ENCODE results near the gene ZNF160. TPM values are rescaled to one million over a fixed set of nuclear protein-coding genes. Genes with fewer than 3 reads are reported as not detected.
"Not testable (repeated sequence)": the region's sequence is repeated elsewhere in the genome, so short reads cannot be mapped to it uniquely, and the experiment has no call there.

The ZNF160 gene
- total RNA-seq, 1 donor from 2014 or later = 30.7 TPM

DNA sequence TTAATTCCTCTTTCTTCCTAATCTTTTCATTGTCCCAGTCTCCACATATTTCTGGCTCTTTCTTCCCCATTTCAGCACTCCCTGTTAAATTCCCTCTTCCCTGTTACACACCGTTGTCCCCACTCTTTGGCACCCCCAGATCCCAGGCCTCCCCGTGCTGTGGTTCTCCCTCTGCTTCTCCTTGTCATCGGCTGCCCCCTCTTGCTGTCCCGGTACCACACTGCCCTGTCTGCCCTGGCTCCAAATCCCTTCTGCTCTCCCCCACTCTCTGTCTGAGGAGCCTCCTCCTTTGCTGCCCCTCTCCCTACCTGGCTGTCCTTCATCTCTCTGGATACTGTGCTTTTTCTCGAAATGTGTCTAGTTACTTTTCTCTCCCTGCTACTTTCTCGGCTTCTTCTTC is 28.5 kb upstream of the ZNF160 start:
- no peak for DNase-seq (ENCODE audit: extremely low spot score, unreplicated experiment)
- Mint-ChIP-seq H3K27me3 (no peaks in the 10 kb centered on the region), H3K4me1 (ENCODE audit: unreplicated experiment) (peaks cover 17% of the 10 kb centered on the region), H3K9me3 (no peaks in the 10 kb centered on the region), H3K4me3 (peak overlapping the region; percentile 89), H3K27ac (peak overlapping the region; percentile 70), H3K36me3 (peaks cover 23% of the 10 kb centered on the region)
- TF ChIP-seq, protein P1, sequence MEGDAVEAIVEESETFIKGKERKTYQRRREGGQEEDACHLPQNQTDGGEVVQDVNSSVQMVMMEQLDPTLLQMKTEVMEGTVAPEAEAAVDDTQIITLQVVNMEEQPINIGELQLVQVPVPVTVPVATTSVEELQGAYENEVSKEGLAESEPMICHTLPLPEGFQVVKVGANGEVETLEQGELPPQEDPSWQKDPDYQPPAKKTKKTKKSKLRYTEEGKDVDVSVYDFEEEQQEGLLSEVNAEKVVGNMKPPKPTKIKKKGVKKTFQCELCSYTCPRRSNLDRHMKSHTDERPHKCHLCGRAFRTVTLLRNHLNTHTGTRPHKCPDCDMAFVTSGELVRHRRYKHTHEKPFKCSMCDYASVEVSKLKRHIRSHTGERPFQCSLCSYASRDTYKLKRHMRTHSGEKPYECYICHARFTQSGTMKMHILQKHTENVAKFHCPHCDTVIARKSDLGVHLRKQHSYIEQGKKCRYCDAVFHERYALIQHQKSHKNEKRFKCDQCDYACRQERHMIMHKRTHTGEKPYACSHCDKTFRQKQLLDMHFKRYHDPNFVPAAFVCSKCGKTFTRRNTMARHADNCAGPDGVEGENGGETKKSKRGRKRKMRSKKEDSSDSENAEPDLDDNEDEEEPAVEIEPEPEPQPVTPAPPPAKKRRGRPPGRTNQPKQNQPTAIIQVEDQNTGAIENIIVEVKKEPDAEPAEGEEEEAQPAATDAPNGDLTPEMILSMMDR (conservative IDR thresholded peaks at IDR 0.05) = no peak

DNA sequence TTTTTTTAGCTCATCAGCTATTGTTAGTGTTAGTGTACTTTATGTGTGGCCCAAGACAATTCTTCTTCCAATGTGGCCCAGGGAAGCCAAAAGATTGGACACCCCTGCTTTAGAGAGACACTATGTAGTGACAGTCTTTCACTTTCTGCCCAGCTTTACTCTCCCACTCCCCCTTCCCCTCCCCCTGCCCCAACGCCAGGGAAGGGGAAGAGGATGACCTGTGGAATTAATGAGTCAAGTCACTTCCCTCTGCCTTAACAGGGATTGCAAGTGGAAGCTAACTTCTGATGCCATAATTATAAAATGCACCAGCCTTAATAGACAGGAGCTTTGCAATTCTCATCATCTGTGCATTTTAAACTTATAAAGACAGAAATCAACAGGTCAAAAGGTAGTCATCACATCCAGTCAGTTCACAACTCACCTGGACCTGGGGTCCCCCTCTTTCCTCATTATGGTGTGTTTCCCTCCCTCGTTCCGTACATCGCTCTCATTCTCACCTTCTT is 27.9 kb upstream of the ZNF160 start:
- Mint-ChIP-seq H3K27me3 (no peaks in the 10 kb centered on the region), H3K4me3 (peak overlapping the region; percentile 89), H3K36me3 (peaks cover 23% of the 10 kb centered on the region), H3K9me3 (no peaks in the 10 kb centered on the region), H3K27ac (peak overlapping the region; percentile 70), H3K4me1 (ENCODE audit: unreplicated experiment) (peaks cover 17% of the 10 kb centered on the region)
- TF ChIP-seq, protein P1 (conservative IDR thresholded peaks at IDR 0.05) = no peak
- DNase-seq (ENCODE audit: extremely low spot score, unreplicated experiment) = no peak

GRCh38 chr19:53130506-53130905 is 27.3 kb upstream of the ZNF160 start:
- no peak for DNase-seq (ENCODE audit: extremely low spot score, unreplicated experiment)
- Mint-ChIP-seq H3K27me3 (no peaks in the 10 kb centered on the region), H3K27ac (no peak overlapping the region), H3K4me1 (ENCODE audit: unreplicated experiment) (peaks cover 17% of the 10 kb centered on the region), H3K36me3 (peaks cover 23% of the 10 kb centered on the region), H3K9me3 (no peaks in the 10 kb centered on the region), H3K4me3 (peak overlapping the region; percentile 41)
- TF ChIP-seq, protein P1 (conservative IDR thresholded peaks at IDR 0.05) = no peak

- H3K4me3 Mint-ChIP-seq; H3K27me3 Mint-ChIP-seq; DNase-seq (ENCODE audit: extremely low spot score, unreplicated experiment); H3K4me1 Mint-ChIP-seq (ENCODE audit: unreplicated experiment); H3K9me3 Mint-ChIP-seq: not testable (repeated sequence)
- Mint-ChIP-seq H3K27ac (peak overlapping the region; percentile 8), H3K36me3 (peaks cover 21% of the 10 kb centered on the region)
Observed at GRCh38 chr19:53126733-53127526, 23.7 kb upstream of the ZNF160 start.

GRCh38 chr19:53123400-53123799 is 20.2 kb upstream of the ZNF160 start:
- DNase-seq (ENCODE audit: extremely low spot score, unreplicated experiment) = peak; percentile 27
- Mint-ChIP-seq H3K36me3 (peaks cover 30% of the 10 kb centered on the region), H3K4me3 (no peak overlapping the region), H3K27me3 (no peaks in the 10 kb centered on the region), H3K9me3 (peaks cover 3% of the 10 kb centered on the region), H3K4me1 (ENCODE audit: unreplicated experiment) (no peaks in the 10 kb centered on the region), H3K27ac (no peak overlapping the region)
- TF ChIP-seq, protein P1 (conservative IDR thresholded peaks at IDR 0.05) = no peak

- H3K36me3 Mint-ChIP-seq = peaks cover 56% of the 10 kb centered on the region
- no peaks in the 10 kb centered on the region for H3K27me3 Mint-ChIP-seq
- no peaks in the 10 kb centered on the region for H3K4me1 Mint-ChIP-seq (ENCODE audit: unreplicated experiment)
- H3K4me3 Mint-ChIP-seq = no peak overlapping the region
- no peak overlapping the region for H3K27ac Mint-ChIP-seq
- no peaks in the 10 kb centered on the region for H3K9me3 Mint-ChIP-seq
- TF ChIP-seq, protein P1 (conservative IDR thresholded peaks at IDR 0.05) = no peak
- DNase-seq (ENCODE audit: extremely low spot score, unreplicated experiment) = no peak
Observed at GRCh38 chr19:53112286-53112685, 9.1 kb upstream of the ZNF160 start.
